Panc1 (cell line): ENCODE data around the gene CLMP.

Experiments used
- POLR2AphosphoS5 ChIP-seq: IDR thresholded peaks from 2 replicates; pipeline ENCODE4 v1.6.1; 2012; ENCODE audit warnings: mild to moderate bottlenecking, low read depth, low read length, moderate library complexity
- REST ChIP-seq, 2 experiments: IDR thresholded peaks; 2 replicates each; pipeline ENCODE4 v1.6.1; 2011 to 2012; ENCODE audit warnings: low read depth in 2 of 2, control low read depth in 1 of 2, low read length in 1 of 2, mild to moderate bottlenecking in 1 of 2, moderate library complexity in 1 of 2; ENCODE audit not compliant: insufficient read depth in 1 of 2
- SIN3A ChIP-seq: IDR thresholded peaks from 2 replicates; pipeline ENCODE4 v1.6.1; 2012; ENCODE audit warnings: low read depth, mild to moderate bottlenecking, low read length, moderate library complexity, borderline replicate concordance; ENCODE audit not compliant: insufficient read depth
- TCF7L2 ChIP-seq: IDR thresholded peaks from 2 replicates; pipeline ENCODE4 v1.6.1; 2011; ENCODE audit warnings: mild to moderate bottlenecking, low read depth, low read length, inconsistent platforms
- TF ChIP-seq, protein P1 (sequence below): fragments of 450-650 bp; IDR thresholded peaks from 2 replicates; pipeline ENCODE4 v1.5.1; 2017; ENCODE audit warnings: mild to moderate bottlenecking

- TF ChIP-seq POLR2AphosphoS5 (no peak), TCF7L2 (no peak), REST (IDR thresholded peaks at IDR 0.05; ENCODE audit: insufficient read depth in 1 of 2, low read depth in 2 of 2, low read length in 1 of 2) (no peak), SIN3A (no peak)
- TF ChIP-seq, protein P1, sequence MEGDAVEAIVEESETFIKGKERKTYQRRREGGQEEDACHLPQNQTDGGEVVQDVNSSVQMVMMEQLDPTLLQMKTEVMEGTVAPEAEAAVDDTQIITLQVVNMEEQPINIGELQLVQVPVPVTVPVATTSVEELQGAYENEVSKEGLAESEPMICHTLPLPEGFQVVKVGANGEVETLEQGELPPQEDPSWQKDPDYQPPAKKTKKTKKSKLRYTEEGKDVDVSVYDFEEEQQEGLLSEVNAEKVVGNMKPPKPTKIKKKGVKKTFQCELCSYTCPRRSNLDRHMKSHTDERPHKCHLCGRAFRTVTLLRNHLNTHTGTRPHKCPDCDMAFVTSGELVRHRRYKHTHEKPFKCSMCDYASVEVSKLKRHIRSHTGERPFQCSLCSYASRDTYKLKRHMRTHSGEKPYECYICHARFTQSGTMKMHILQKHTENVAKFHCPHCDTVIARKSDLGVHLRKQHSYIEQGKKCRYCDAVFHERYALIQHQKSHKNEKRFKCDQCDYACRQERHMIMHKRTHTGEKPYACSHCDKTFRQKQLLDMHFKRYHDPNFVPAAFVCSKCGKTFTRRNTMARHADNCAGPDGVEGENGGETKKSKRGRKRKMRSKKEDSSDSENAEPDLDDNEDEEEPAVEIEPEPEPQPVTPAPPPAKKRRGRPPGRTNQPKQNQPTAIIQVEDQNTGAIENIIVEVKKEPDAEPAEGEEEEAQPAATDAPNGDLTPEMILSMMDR = no peak
These were observed 164.5 kb downstream of the CLMP start for GRCh38 chr11:123030517-123030916.
